GM23338 (cell line): Measurements from ENCODE around the gene NECAB3. TPM values are rescaled to one million over a fixed set of nuclear protein-coding genes. Genes with fewer than 3 reads are reported as not detected.

Experiments
- ATAC-seq: fragments of 200-7000 bp; cut with Tn5 transposase; 3 replicates; pipeline ENCODE4 v1.9.1; 2020
- DNase-seq: peaks from one replicate; pipeline ENCODE4 v3.0.0-alpha.2; 2015; ENCODE audit warnings: low spot score
- H2AFZ ChIP-seq: fragments of 200-600 bp; sonication (generic); 2 replicates; pipeline ENCODE4 v1.8.0; 2016; ENCODE audit warnings: antibody characterized with exemption, mild to moderate bottlenecking, moderate library complexity
- H3F3A ChIP-seq: fragments of 200-600 bp; sonication (generic); replicated peaks from 2 replicates; pipeline ENCODE4 v1.8.0; 2017; ENCODE audit warnings: antibody characterized with exemption, mixed run types, low read depth
- H3K27ac ChIP-seq: fragments of 200-600 bp; sonication (generic); 2 replicates; pipeline ENCODE4 v1.6.1; 2016; ENCODE audit warnings: low read depth
- H3K27me3 ChIP-seq: fragments of 200-600 bp; sonication (generic); 2 replicates; pipeline ENCODE4 v1.8.0; 2016; ENCODE audit warnings: mild to moderate bottlenecking, mixed run types, moderate library complexity; ENCODE audit not compliant: insufficient read depth
- H3K36me3 ChIP-seq: fragments of 200-600 bp; sonication (generic); 2 replicates; pipeline ENCODE4 v1.8.0; 2016; ENCODE audit warnings: mild to moderate bottlenecking; ENCODE audit not compliant: insufficient read depth
- H3K4me1 ChIP-seq: fragments of 200-600 bp; sonication (generic); 2 replicates; pipeline ENCODE4 v1.8.0; 2016; ENCODE audit warnings: mild to moderate bottlenecking, moderate library complexity; ENCODE audit not compliant: insufficient read depth
- H3K4me2 ChIP-seq: fragments of 200-600 bp; sonication (generic); 2 replicates; pipeline ENCODE4 v1.7.1; 2017; ENCODE audit warnings: mixed run types
- H3K4me3 ChIP-seq: fragments of 200-600 bp; sonication (generic); 2 replicates; pipeline ENCODE4 v1.6.1; 2016; ENCODE audit warnings: mixed run types
- H3K79me2 ChIP-seq: fragments of 200-600 bp; sonication (generic); replicated peaks from 2 replicates; pipeline ENCODE4 v1.8.0; 2017; ENCODE audit warnings: mild to moderate bottlenecking; ENCODE audit not compliant: insufficient read depth
- H3K9me2 ChIP-seq: fragments of 200-600 bp; sonication (generic); 2 replicates; pipeline ENCODE4 v1.8.0; 2017; ENCODE audit not compliant: insufficient read depth
- H4K20me1 ChIP-seq: fragments of 200-600 bp; sonication (generic); replicated peaks from 2 replicates; pipeline ENCODE4 v1.8.0; 2017; ENCODE audit warnings: mild to moderate bottlenecking; ENCODE audit not compliant: insufficient read depth
- H3K27ac Mint-ChIP-seq: 2 replicates; pipeline ENCODE4 v1.8.0; 2020; ENCODE audit warnings: inconsistent platforms, mild to moderate bottlenecking, moderate library complexity, mixed read lengths
- H3K27me3 Mint-ChIP-seq: 3 replicates; pipeline ENCODE4 v1.8.0; 2022; ENCODE audit warnings: low read depth, mild to moderate bottlenecking, moderate library complexity, mixed read lengths, inconsistent platforms; ENCODE audit not compliant: insufficient read depth, poor library complexity
- H3K36me3 Mint-ChIP-seq: 3 replicates; pipeline ENCODE4 v1.8.0; 2021; ENCODE audit warnings: low read depth, mild to moderate bottlenecking, inconsistent platforms, moderate library complexity, mixed read lengths
- H3K4me1 Mint-ChIP-seq: 3 replicates; pipeline ENCODE4 v1.8.0; 2020; ENCODE audit warnings: mild to moderate bottlenecking, inconsistent platforms, mixed read lengths
- H3K4me3 Mint-ChIP-seq: 3 replicates; pipeline ENCODE4 v1.8.0; 2021; ENCODE audit warnings: moderate library complexity, mild to moderate bottlenecking, inconsistent platforms, mixed read lengths
- H3K9me3 Mint-ChIP-seq: 3 replicates; pipeline ENCODE4 v1.8.0; 2020; ENCODE audit warnings: moderate library complexity, mild to moderate bottlenecking, inconsistent platforms, mixed read lengths
- CREB1 ChIP-seq: fragments of 250-450 bp; sonication (Bioruptor Pico); IDR thresholded peaks from 2 replicates; pipeline ENCODE4 v1.5.0; 2020; ENCODE audit warnings: low read depth, mild to moderate bottlenecking, moderate library complexity
- EZH2 ChIP-seq: fragments of 200-600 bp; sonication (generic); IDR thresholded peaks from one replicate; pipeline ENCODE4 v1.8.0; 2017; ENCODE audit warnings: antibody characterized with exemption, mild to moderate bottlenecking, low read depth; ENCODE audit not compliant: unreplicated experiment
- EZH2phosphoT487 ChIP-seq: fragments of 200-600 bp; sonication (generic); IDR thresholded peaks from one replicate; pipeline ENCODE4 v1.8.1; 2018; ENCODE audit warnings: antibody characterized with exemption; ENCODE audit not compliant: unreplicated experiment
- JUNB ChIP-seq: IDR thresholded peaks from one replicate; pipeline ENCODE4 v1.6.1; 2016; ENCODE audit warnings: antibody characterized with exemption; ENCODE audit not compliant: unreplicated experiment
- NANOG ChIP-seq: IDR thresholded peaks from 2 replicates; pipeline ENCODE4 v1.6.1; 2016; ENCODE audit warnings: antibody characterized with exemption, borderline replicate concordance
- POLR2AphosphoS5 ChIP-seq: IDR thresholded peaks from 2 replicates; pipeline ENCODE4 v1.6.1; 2016; ENCODE audit warnings: antibody characterized with exemption, low read depth
- STAT1 ChIP-seq: IDR thresholded peaks from one replicate; pipeline ENCODE4 v1.6.1; 2016; ENCODE audit warnings: antibody characterized with exemption; ENCODE audit not compliant: unreplicated experiment
- ZNF331 ChIP-seq: fragments of 250-450 bp; sonication (Bioruptor Pico); IDR thresholded peaks from 2 replicates; pipeline ENCODE4 v1.5.0; 2020; ENCODE audit warnings: low read depth, mild to moderate bottlenecking, moderate library complexity
- polyA plus RNA-seq: library from polyadenylated mRNA; unstranded; fragments of >200 nt; fragmentation: Nextera tagmentation; extraction: Ambion mirVana; gene quantifications from 2 replicates; pipeline ENCODE4 v1.2.1, GENCODE V29; 2016
- total RNA-seq: library from RNA; depleted of rRNA; stranded (reverse); fragments of >200 nt; shearing (Covaris generic); gene quantifications from 2 replicates; pipeline ENCODE4 v1.2.3, GENCODE V29; 2014
- TF ChIP-seq, protein P1 (sequence below): IDR thresholded peaks from 2 replicates; pipeline ENCODE4 v1.6.1; 2016; ENCODE audit warnings: antibody characterized with exemption
- TF ChIP-seq, protein P2 (sequence below), 2 experiments: fragments of 200-600 bp in 1 of 2; sonication (generic) in 1 of 2; conservative IDR thresholded peaks; 2 replicates each; pipeline versions ENCODE4 v1.5.1 to v1.6.1; 2016 to 2017; ENCODE audit warnings: antibody characterized with exemption in 2 of 2, low read depth in 2 of 2, mild to moderate bottlenecking in 2 of 2, moderate library complexity in 1 of 2
- TF ChIP-seq, protein P3 (sequence below): fragments of 250-450 bp; sonication (Bioruptor Pico); IDR thresholded peaks from 2 replicates; pipeline ENCODE4 v1.5.0; 2020; ENCODE audit warnings: mild to moderate bottlenecking, moderate library complexity

Gene NECAB3
- total and polyA plus RNA-seq, 2 experiments from 2014 or later: 8.5 to 28.4 TPM

GRCh38 chr20:33629533-33629932, 44.7 kb downstream of the NECAB3 start (continued):
- TF ChIP-seq, protein P1, sequence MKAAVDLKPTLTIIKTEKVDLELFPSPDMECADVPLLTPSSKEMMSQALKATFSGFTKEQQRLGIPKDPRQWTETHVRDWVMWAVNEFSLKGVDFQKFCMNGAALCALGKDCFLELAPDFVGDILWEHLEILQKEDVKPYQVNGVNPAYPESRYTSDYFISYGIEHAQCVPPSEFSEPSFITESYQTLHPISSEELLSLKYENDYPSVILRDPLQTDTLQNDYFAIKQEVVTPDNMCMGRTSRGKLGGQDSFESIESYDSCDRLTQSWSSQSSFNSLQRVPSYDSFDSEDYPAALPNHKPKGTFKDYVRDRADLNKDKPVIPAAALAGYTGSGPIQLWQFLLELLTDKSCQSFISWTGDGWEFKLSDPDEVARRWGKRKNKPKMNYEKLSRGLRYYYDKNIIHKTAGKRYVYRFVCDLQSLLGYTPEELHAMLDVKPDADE: no peak
- TF ChIP-seq EZH2 (no peak), EZH2phosphoT487 (no peak)
- TF ChIP-seq, protein P2, sequence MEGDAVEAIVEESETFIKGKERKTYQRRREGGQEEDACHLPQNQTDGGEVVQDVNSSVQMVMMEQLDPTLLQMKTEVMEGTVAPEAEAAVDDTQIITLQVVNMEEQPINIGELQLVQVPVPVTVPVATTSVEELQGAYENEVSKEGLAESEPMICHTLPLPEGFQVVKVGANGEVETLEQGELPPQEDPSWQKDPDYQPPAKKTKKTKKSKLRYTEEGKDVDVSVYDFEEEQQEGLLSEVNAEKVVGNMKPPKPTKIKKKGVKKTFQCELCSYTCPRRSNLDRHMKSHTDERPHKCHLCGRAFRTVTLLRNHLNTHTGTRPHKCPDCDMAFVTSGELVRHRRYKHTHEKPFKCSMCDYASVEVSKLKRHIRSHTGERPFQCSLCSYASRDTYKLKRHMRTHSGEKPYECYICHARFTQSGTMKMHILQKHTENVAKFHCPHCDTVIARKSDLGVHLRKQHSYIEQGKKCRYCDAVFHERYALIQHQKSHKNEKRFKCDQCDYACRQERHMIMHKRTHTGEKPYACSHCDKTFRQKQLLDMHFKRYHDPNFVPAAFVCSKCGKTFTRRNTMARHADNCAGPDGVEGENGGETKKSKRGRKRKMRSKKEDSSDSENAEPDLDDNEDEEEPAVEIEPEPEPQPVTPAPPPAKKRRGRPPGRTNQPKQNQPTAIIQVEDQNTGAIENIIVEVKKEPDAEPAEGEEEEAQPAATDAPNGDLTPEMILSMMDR (conservative IDR thresholded peaks at IDR 0.05; ENCODE audit: low read depth in 2 of 2): no peak
- TF ChIP-seq, protein P3, sequence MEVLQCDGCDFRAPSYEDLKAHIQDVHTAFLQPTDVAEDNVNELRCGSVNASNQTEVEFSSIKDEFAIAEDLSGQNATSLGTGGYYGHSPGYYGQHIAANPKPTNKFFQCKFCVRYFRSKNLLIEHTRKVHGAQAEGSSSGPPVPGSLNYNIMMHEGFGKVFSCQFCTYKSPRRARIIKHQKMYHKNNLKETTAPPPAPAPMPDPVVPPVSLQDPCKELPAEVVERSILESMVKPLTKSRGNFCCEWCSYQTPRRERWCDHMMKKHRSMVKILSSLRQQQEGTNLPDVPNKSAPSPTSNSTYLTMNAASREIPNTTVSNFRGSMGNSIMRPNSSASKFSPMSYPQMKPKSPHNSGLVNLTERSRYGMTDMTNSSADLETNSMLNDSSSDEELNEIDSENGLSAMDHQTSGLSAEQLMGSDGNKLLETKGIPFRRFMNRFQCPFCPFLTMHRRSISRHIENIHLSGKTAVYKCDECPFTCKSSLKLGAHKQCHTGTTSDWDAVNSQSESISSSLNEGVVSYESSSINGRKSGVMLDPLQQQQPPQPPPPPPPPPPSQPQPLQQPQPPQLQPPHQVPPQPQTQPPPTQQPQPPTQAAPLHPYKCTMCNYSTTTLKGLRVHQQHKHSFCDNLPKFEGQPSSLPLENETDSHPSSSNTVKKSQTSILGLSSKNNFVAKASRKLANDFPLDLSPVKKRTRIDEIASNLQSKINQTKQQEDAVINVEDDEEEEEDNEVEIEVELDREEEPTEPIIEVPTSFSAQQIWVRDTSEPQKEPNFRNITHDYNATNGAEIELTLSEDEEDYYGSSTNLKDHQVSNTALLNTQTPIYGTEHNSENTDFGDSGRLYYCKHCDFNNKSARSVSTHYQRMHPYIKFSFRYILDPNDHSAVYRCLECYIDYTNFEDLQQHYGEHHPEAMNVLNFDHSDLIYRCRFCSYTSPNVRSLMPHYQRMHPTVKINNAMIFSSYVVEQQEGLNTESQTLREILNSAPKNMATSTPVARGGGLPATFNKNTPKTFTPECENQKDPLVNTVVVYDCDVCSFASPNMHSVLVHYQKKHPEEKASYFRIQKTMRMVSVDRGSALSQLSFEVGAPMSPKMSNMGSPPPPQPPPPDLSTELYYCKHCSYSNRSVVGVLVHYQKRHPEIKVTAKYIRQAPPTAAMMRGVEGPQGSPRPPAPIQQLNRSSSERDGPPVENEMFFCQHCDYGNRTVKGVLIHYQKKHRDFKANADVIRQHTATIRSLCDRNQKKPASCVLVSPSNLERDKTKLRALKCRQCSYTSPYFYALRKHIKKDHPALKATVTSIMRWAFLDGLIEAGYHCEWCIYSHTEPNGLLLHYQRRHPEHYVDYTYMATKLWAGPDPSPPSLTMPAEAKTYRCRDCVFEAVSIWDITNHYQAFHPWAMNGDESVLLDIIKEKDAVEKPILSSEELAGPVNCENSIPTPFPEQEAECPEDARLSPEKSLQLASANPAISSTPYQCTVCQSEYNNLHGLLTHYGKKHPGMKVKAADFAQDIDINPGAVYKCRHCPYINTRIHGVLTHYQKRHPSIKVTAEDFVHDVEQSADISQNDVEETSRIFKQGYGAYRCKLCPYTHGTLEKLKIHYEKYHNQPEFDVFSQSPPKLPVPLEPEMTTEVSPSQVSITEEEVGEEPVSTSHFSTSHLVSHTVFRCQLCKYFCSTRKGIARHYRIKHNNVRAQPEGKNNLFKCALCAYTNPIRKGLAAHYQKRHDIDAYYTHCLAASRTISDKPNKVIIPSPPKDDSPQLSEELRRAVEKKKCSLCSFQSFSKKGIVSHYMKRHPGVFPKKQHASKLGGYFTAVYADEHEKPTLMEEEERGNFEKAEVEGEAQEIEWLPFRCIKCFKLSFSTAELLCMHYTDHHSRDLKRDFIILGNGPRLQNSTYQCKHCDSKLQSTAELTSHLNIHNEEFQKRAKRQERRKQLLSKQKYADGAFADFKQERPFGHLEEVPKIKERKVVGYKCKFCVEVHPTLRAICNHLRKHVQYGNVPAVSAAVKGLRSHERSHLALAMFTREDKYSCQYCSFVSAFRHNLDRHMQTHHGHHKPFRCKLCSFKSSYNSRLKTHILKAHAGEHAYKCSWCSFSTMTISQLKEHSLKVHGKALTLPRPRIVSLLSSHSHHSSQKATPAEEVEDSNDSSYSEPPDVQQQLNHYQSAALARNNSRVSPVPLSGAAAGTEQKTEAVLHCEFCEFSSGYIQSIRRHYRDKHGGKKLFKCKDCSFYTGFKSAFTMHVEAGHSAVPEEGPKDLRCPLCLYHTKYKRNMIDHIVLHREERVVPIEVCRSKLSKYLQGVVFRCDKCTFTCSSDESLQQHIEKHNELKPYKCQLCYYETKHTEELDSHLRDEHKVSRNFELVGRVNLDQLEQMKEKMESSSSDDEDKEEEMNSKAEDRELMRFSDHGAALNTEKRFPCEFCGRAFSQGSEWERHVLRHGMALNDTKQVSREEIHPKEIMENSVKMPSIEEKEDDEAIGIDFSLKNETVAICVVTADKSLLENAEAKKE (CRISPR knock-in tag): no peak

DNA sequence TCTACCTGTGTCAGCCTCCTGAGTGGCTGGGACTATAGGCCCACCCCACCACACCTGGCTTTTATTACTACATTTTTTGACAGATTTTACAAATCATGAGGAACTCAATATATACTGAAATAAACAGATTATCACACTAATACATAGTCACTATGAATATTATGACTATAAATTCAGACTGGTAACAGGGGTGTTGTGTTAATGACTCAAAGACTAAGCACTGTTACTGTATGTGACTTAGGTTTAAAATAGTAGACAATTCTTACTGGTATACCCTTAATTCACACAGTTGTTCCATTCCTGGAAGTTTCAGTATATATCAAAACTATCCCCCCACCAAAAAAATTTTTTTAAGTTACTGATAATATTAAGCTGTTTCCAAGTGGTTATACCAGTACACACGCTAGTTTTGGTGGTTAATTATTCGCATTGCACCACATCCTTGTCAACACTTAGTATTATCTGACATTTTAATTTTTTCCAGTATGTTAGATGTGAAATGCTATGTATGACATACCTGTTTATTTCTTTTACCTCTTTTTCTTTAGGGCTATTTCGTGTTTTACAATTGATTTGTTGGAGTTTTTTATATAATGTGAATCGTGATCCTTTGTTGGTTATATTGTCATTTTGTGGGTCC, 46.5 kb downstream of the NECAB3 start:
- Histone ChIP-seq H2AFZ (no peak overlapping the region), H3K79me2 (no peaks in the 10 kb centered on the region), H3K4me1 (no peaks in the 10 kb centered on the region), H3K4me3 (no peak overlapping the region), H3K27me3 (no peaks in the 10 kb centered on the region), H3K4me2 (no peak overlapping the region), H3K27ac (no peak overlapping the region), H3K9me2 (no peaks in the 10 kb centered on the region), H3K36me3 (no peaks in the 10 kb centered on the region; the same call in 1 of the 2 replicates), H4K20me1 (no peaks in the 10 kb centered on the region), H3F3A (no peaks in the 10 kb centered on the region)
- ATAC-seq: no peak
- H3K4me3 Mint-ChIP-seq: no peak overlapping the region
- H3K4me1 Mint-ChIP-seq: no peaks in the 10 kb centered on the region
- DNase-seq: no peak
- H3K36me3 Mint-ChIP-seq: peaks cover 29% of the 10 kb centered on the region
- H3K9me3 Mint-ChIP-seq: no peaks in the 10 kb centered on the region
- H3K27me3 Mint-ChIP-seq: no peaks in the 10 kb centered on the region
- no peak overlapping the region for H3K27ac Mint-ChIP-seq
- TF ChIP-seq POLR2AphosphoS5 (no peak), STAT1 (no peak), NANOG (no peak), JUNB (no peak), CREB1 (CRISPR knock-in tag) (no peak), ZNF331 (CRISPR knock-in tag) (no peak)
- TF ChIP-seq, protein P2 (conservative IDR thresholded peaks at IDR 0.05; ENCODE audit: low read depth in 2 of 2): no peak
- TF ChIP-seq, protein P1: no peak
